NOMO-1 treated with dmso at 0.1 percent for 144 hours (cell line): ENCODE measurements around the gene NRG4.
"Not testable (repeated sequence)": the region's sequence is repeated elsewhere in the genome, so short reads cannot be mapped to it uniquely, and the experiment has no call there.

ENCODE experiments used
- DNase-seq: peaks from one replicate; lab custom pipeline; 2025; ENCODE audit not compliant: unreplicated experiment; lab: John Stamatoyannopoulos, UW

The NRG4 gene

GRCh38 chr15:75994220-75994619 lies 18.0 kb downstream of the NRG4 start:
- no peak for DNase-seq

GRCh38 chr15:75992897-75993296 lies 19.3 kb downstream of the NRG4 start:
- DNase-seq: no peak

GRCh38 chr15:75989875-75990274 lies 22.3 kb downstream of the NRG4 start:
- DNase-seq: no peak

GRCh38 chr15:75989045-75989444 lies 23.2 kb downstream of the NRG4 start:
- no peak for DNase-seq

- no peak for DNase-seq
These were observed 26.3 kb downstream of the NRG4 start for GRCh38 chr15:75985971-75986370.

GRCh38 chr15:75984706-75985105 lies 27.5 kb downstream of the NRG4 start:
- DNase-seq: not testable (repeated sequence)

GRCh38 chr15:75982468-75982867 lies 29.8 kb downstream of the NRG4 start:
- no peak for DNase-seq

- DNase-seq: no peak
These were observed 30.9 kb downstream of the NRG4 start for GRCh38 chr15:75981149-75981815.

GRCh38 chr15:75976766-75977165 lies 35.5 kb downstream of the NRG4 start:
- not testable (repeated sequence) for DNase-seq

- no peak for DNase-seq
These were observed 46.2 kb downstream of the NRG4 start for GRCh38 chr15:75966073-75966472.

- DNase-seq: no peak
These were observed 50.9 kb downstream of the NRG4 start for GRCh38 chr15:75961331-75961730.

- no peak for DNase-seq
These were observed 56.5 kb downstream of the NRG4 start for GRCh38 chr15:75955720-75956119.

GRCh38 chr15:75952525-75952924 lies 59.7 kb downstream of the NRG4 start:
- no peak for DNase-seq

GRCh38 chr15:75948761-75949296 lies 63.4 kb downstream of the NRG4 start:
- DNase-seq: no peak

- no peak for DNase-seq
These were observed 65.1 kb downstream of the NRG4 start for GRCh38 chr15:75947092-75947491.

GRCh38 chr15:75945953-75946352 lies 66.3 kb downstream of the NRG4 start:
- peak; percentile 77 for DNase-seq

- no peak for DNase-seq
These were observed 68.5 kb downstream of the NRG4 start for GRCh38 chr15:75943713-75944215.

- no peak for DNase-seq
These were observed 69.0 kb downstream of the NRG4 start for GRCh38 chr15:75943246-75943645.

- no peak for DNase-seq
These were observed 69.8 kb downstream of the NRG4 start for GRCh38 chr15:75942464-75942863.

GRCh38 chr15:75930866-75931265 lies 81.4 kb downstream of the NRG4 start:
- no peak for DNase-seq

- DNase-seq: no peak
These were observed 82.2 kb downstream of the NRG4 start for GRCh38 chr15:75929799-75930565.
